Femur (tissue), 1 donor: ENCODE results near the gene MEP1B.
"Not testable (repeated sequence)": the region's sequence is repeated elsewhere in the genome, so short reads cannot be mapped to it uniquely, and the experiment has no call there.

ENCODE experiments used
- DNase-seq: peaks from one replicate; pipeline ENCODE4 v3.0.0-alpha.2; 2017

MEP1B gene

DNA sequence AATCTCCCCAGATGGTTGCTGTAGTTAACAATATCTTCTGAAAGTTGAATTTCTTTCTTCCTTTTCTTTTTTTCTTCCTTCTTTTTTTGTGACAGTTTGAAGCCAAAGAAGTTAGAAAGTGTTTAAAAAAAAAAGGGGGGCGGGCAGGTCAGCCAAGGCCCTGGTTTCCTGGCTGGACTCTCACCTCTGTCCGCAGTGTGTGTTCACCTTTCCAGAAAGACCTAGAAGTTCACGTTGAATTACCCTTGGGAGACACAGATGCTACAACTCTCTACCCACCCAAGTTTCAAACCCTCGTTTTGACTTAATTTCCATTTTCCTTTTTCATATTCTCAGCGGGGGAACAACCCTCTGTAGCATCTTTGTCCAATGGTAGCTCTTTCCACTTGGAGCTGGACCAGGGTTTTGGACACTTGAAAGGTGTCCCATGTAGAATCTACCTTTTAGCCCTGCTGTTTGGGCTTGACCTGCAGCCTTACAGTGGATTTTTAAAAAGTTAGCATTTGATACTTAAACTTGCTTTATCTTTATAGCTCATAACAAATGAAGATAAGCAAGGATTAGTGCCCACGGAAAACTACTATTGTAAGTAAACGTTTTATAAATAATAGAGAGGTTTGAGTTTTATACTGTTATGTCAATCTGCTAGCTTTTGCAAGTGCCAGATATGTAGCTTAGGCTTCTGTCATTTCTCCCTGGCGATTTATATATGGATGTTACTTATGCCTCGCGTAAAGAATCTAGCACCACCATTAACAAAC is 20.0 kb downstream of the MEP1B start:
- DNase-seq, result no peak

DNA sequence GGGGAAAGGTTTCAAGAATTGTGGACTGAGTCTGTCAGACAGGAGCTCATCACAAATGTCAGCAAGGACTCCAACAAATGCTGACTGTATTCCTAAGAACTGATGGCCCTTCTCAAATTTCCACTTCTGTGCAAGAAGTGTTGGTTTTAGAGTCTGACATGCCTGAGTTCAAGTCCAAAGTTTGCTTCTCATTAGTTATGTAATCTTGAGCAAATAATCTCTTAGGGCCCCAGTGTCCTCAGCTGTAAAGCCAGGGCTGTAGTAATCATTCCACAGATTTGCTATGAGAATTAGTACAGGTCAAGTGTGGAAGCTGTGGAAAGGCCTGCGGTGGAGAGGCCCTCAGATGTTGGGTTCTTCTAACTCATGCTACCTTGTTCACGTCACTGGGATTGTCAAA is 23.9 kb downstream of the MEP1B start:
- DNase-seq, result no peak

DNA sequence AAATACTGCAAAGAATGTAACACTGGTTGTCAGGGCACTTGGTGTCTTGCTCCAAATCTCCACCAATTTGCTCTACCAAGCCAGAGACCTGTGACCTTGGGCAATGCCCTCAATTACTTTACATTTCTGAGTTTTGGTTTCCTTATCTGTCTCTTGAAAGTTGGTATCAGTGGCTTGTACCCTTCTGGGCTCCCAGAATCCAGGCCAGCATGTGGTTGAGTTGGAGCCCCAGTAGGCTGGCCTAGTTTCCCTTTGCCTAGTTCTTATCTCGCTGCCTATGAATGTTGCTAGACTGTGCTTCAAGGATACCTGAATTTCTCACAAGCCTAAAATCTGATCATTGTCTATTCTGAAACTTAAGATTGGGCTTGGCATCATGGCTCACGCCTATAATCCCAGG is 26.6 kb downstream of the MEP1B start:
- no peak for DNase-seq

DNA sequence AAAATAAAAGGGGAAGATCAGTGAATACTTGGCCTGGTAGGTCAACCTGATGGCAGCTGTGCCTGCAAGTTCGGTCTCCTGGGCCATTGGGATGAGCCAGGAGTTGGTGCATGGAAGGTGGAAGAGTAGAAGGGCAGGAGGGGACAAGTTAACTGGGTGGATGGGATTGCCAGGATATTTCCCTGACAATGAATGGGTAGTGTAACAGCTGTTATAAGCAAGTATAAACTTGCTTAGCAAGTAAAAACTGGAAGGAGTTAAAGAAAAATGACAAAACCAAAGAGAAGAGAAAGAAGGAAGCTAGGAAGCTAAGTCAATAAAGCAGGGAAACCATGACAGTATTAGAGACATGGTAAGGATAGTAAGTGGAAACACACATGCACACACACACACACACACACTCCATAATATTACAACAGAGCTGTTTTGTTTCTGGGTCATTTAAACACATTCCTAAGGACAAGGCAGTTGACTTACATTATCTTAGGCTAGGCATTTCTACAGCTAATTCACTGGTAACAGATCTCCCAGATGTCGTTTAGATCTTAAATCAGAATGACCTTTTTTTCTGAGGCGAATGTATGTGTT is 29.7 kb downstream of the MEP1B start:
- no peak for DNase-seq

DNA sequence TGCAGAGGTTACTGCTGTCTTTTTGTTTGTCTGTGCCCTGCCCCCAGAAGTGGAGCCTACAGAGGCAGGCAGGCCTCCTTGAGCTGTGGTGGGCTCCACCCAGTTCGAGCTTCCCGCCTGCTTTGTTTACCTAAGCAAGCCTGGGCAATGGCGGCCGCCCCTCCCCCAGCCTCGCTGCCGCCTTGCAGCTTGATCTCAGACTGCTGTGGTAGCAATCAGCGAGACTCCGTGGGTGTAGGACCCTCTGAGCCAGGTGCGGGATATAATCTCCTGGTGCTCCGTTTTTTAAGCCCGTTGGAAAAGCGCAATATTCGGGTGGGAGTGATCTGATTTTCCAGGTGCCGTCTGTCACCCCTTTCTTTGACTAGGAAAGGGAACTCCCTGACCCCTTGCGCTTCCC is 43.5 kb downstream of the MEP1B start:
- not testable (repeated sequence) for DNase-seq

DNA sequence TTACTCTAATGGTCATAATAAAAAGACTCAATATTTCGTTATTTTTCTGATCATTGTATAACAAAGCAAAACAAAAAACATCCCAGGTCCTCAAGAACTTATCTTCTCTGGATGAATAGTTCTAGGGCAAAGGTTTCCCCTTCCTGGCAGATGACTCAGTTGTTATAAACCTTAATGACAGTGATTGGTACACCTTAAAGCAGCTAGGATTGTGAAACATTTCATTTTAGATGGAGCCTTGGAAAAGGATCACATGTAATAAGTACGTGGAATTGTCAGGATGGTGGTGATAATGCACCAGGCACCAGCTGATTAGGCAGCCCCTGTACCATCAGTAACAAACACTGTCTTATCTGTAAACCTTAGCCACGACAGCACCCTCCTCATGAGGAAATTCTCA is 47.2 kb downstream of the MEP1B start:
- no peak for DNase-seq

DNA sequence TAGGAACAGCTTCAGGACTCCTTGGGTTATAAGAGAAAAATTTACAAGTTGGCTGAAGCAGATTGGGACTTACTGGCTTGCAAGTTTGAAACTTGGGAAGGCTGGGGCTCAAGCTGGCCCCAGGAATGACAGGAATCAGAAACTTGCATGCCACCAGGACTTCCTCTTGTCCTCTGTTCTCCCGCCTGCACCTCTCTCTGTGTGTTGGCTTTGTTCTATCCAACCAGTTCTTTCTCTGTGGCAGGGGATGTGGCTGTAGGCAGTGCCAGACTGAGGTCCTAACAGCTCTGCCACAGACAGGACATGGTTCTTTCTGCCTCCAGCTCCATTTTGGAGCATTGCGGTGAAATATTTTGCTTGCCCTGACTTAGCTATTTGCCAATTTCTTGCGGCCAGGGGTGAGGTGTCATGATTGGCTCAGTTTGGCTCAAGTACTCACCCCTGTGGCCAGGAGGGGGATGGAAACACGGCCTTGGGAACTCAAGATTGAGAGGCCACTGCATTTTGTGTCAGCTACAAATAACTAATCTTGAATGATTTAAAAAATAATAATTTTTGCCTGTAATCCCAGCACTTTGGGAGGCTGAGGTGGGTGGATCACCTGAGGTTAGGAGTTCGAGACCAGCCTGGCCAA is 48.9 kb downstream of the MEP1B start:
- DNase-seq, result no peak

DNA sequence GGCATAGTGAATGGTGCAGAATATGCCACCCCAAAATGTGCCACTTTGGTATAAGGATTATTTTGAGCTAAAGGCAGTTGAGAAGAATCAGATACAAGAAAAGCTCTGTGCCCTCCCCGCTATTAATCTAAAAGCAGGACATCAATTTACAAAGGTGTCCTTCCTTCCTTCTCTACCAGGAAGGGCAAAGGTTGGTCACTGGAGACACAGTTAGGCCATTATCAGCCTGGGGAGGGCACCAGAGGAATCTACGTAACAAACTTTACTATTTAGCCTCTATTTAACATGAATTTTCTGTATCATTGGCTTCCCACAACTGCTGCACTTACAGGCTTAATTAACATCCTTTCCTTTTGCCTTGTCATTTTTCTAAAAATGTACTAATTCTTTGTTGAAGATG is 52.6 kb downstream of the MEP1B start:
- DNase-seq, result no peak

DNA sequence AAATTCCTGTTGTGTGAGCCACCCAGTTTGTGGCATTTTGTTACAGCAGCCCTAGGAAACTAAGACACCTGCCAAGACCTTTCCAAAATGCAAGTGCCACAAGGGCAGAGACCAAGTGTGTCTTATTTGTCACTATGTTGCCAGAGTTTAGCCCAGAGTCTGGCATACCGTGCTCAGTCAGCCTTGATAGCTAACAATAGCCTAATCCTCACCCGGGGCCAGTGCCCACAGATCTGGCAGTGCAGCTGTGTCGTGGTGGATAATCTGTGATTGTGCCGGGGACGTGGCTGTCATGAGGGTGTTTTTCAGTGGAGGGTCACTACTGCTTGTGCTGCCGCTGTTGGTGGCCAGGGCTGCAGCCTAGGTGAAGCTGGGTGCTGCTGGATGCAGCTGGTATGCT is 53.5 kb downstream of the MEP1B start:
- DNase-seq, result no peak

DNA sequence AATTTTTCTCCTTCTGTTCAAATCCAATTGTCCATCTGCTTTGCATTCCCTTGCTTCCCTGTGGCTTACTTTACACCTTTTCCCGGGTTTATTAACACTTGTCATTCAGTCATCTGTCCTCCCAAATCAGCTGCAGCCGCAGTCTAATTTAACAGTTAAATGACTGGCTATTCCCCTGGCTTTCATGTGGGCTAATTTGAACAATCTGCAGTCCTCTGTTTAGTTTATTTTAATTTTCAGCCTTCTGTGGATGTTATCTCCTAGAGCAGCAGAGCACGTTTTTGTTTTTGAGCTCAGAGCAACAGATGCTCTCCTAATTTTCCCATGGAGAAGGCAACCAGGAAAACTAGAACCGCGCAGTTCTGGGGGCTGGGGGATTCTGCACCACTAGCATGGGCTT is 55.0 kb downstream of the MEP1B start:
- DNase-seq, result no peak

DNA sequence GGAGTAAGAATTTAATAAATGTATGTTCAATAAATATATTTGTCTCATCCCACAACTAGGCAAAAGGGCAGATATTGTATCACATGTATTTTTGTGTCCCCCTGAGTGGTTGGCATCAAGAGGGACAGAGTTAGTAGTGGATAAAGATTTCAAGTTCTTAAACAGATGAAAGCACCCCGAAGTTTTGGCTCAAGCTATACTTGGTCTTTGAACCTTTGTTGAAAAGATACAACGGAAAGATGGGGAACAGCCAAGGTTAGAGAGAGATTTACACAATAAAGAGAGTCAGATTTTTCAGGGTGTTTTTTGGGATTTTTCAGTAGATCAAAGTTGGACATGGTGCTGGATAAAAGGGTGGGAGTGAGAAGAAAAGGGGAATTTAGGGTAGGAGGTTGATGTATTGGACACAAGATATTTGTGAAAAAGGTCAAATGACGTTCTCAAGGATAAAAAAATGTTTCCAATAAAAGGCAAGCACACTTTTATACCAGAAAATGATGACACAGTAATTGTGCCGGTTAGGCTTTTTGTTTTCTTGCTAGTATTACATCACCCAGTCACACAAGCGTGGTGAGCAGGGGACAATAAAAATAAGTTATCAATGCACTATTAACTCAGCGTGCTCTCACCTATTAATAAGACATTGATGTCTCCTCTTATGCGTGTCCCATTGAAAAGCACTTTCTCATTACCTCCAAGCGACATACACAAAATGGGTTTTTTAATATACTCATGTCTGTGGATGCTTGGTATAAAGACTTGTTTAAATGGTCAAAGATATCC is 59.5 kb downstream of the MEP1B start:
- DNase-seq, result no peak

DNA sequence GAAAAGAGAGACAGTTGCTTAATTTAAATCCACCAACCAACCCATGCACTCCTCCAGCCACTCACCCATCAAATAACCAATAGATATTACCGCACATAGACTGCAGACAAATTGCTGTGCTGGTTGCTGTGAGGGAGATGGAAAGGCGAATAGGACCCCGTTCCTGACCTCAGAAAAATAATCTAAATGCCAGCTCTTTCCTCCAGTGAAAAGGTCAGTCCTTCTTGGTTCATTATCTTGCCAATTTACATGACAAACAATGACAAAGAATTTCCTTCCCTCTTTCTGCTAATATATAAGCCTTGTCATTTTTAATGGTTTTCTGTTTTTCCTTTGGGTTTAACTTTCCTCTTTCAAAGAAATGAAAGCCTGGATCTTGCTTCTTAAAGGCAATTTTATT is 61.6 kb downstream of the MEP1B start:
- no peak for DNase-seq

DNA sequence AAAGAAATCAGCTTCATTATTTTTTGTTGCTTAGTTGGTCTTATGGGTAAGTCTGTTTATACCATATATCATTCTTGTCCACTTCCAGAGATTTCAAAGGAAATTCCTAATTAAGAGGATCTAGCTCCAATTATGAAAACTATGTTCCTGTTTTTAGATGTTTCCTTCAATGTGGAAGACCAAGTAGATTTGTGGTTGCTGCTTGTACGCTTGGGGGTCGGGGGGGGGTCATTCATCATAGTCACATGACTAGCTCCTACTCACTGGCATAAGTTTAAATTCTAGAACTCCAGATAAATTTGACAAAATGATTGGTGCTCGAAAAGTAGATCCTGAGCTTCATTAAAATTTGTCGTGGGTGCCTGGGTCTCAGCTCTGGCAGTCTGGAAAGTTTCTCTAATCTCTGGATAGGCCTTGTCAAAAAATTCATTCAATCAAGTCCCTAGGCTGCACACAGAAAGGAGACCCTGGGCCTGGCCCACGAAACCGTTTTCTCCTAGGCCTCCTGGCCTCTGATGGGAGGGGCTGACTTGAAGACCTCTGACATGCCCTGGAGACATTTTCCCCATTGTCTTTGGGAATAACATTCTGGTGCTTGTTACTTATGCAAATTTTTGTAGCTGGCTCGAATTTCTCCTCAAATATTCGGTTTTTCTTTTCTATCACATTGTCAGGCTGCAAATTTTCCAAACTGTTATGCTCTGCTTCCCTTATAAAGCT is 62.5 kb downstream of the MEP1B start:
- no peak for DNase-seq

DNA sequence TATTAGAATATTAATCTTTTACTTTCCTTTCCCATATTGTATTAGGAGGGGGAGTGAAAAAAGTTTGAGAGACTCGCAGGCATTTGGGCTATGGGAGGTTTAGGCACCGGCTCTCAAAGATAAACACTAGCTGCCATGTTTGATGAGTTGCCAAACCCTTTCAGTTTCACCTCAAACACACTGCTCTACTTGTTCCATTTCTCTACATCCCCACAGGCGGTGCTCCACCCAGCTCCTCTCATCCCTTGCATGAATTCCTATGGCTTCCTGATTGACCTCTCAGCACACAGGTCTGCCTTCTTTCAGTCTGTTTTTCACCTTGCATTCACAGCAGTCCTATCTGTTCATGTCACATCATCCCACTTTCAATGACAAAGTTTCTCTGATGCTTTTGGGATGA is 65.7 kb downstream of the MEP1B start:
- DNase-seq, result no peak

DNA sequence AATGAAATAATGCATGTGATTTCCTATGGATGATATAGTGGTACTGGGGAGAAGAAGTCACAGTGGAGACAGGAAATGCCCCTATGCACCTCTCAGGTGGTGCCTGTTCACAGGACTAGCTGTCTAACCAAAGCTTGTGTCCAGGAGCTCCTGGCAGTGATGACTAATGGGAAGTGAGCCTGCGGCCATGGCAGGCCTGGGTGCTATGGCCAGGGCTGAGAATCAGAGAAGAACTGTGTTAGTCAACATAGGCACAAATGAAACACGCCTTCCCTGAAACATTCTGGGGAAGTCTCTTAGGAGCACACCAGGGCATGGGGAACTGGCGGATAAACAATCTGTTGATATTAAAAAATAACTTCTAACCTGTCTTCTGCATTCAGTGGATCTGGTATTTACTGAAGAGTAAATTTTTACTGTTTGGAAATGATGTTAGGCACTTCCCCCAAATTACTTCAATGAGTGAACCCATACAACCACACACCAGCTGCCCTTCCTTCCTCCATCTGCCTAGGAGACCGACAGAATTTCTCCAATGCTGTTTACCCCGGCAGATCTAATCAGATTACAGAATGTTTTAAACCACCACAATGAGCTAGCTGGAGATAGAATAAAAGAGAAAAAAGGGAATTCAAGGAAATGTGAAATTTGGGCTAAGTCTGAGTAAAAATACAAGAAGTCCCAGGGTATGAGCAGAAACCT is 67.4 kb downstream of the MEP1B start:
- DNase-seq, result no peak

DNA sequence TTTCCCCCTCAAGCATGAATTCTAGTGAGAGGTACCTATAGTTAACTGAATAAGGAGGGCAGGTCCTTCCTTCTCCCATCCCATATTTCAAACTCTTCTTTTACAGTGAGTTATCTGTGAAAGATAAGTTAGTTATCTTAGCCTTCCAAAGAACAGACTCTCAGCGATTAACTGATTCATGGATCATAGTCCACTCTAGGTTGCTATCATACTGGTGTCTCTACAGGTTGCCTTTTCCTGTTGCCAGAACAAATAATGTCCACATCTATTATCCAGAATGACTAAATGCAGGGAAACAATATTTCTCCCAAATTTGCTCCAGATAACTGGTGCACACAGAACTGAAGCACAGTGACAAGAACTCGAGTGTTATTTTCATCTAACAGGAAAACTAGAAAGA is 68.3 kb downstream of the MEP1B start:
- DNase-seq, result no peak

DNA sequence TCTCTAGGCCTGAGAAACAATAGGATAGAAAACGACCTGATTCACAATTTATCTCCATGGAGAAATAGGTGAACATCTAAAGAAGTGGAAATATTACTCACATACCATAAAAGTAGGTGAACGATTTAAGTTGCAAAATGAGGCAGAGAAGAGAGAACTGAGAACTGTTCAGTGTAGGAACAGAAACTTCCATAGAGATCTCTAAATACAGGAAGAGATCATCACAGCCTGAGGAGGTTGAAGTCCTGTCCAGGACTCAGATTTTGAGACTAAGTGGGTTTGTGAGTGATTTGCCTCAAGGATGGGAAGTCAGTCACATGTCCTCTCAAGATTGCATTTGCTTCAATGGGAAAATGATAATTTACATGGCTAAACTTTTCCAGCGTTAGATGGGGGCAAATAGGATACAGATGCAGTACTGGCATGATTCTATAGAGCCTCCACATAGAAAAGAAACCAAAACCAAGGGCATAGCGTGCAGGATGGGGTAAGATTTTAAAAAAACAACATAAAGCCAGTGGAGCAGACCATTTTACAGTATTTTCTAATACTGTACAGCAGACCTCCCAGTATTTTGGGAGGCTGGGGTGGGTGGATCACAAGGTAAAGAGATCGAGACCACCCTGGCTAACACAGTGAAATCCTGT is 68.8 kb downstream of the MEP1B start:
- DNase-seq, result no peak

DNA sequence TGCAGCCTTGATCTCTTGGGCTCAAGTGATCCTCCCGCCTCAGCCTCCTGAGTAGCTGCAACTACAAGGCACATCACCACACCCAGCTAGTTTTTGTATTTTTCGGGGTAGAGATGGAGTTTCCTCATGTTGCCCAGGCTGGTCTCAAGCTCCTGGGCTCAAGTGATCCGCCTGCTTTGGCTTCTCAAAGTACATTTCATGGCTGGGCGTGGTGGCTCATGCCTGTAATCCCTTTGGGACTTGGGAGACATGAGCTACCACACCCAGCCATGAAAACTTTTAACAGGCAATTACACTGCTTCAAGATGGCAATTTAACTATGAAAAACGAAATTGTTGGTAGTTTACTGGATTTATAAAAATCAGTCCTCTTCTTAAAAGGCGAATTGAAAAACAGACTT is 69.7 kb downstream of the MEP1B start:
- DNase-seq, result no peak

DNA sequence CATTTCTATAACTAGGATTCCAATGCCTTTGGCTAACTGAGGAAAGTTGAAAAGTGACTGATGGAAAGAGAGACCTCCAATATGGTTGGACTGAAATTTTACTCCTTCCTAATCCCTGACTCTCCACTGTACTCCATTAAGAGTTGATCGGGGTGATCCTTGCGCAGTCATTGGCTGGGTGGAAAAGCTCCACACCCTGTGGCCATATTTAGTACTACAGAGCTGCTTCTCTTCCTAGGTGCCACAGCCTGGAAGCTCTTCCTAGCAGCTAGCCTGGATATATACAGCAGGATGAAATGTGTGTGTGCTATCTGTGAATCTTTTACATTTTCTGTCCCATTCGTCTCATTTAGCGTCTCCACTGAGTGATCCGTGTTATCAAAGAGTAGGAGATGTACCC is 71.2 kb downstream of the MEP1B start:
- DNase-seq, result no peak

DNA sequence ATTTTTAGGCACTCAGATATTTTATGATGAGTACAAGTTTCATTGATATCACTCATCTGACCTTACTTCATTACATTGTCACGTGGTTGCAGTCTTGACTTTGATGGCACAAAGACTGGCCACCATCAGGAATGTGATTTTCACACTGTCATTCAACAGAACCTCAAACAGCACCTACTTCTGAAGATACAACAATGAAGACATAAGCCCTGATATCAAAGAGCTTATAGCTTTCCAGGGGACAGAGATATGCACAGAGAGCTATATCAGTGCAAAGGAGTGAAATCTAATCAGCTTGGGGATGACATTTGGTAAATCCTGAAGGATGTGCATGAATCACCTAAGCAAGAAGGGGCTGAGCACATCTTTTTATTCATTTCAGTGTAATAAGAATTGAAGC is 72.3 kb downstream of the MEP1B start:
- no peak for DNase-seq

DNA sequence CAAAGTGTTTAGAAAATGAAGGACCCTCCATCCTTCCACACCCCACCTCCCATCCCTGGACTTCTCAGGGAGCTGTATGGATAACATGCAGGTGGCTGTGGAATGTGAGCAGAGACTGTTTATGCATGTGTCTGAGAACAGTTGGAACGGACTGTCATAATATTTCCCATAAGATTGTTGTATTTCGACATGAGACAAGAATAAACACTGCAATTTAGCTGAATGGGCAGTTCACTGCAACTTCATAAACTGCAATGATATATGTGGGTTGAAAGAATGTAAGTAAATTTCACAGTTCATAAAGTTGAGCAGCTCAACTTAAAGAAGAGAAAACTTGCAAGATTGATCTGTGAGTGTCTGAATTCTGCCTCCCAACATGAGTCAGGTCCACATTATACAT is 74.6 kb downstream of the MEP1B start:
- no peak for DNase-seq

DNA sequence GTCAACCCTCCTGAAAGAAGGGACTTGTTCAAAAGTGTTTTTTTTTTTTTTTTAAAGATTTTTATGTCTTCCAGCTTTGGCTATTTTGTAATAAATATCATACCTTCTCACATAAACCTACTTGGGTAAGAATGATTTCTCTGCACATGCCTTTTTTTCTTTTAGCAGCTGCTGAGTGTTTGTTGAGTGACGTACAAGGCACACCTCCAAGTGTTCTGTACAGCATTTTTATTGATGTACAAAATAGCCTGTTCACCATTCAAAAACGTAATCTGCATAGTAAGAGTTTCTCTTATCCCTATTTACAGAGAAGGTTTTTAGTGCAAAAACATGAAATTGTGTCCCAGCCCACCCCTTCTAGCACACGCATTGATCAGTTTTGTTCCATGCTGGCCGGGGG is 77.6 kb downstream of the MEP1B start:
- DNase-seq, result no peak
